Muscle layer of duodenum (tissue), 2 donors: ENCODE measurements around the gene MAPK12.
"Not testable (repeated sequence)": the region's sequence is repeated elsewhere in the genome, so short reads cannot be mapped to it uniquely, and the experiment has no call there.

Experiments
- H3K27ac ChIP-seq: one replicate; pipeline ENCODE4 v1.7.0; 2013; ENCODE audit warnings: mild to moderate bottlenecking, low read length
- H3K27me3 ChIP-seq: one replicate; pipeline ENCODE4 v1.7.0; 2013; ENCODE audit warnings: low read depth, mild to moderate bottlenecking, control low read depth, low read length
- H3K36me3 ChIP-seq, 2 donors: one replicate each; pipeline ENCODE4 v1.7.0; 2013; ENCODE audit warnings: low read length in 2 of 2, control low read depth in 1 of 2, mild to moderate bottlenecking in 1 of 2; ENCODE audit not compliant: insufficient read depth in 2 of 2, control insufficient read depth in 1 of 2
- H3K4me1 ChIP-seq, 2 donors: one replicate each; pipeline ENCODE4 v1.7.0; 2013; ENCODE audit warnings: low read length in 2 of 2, mild to moderate bottlenecking in 2 of 2, control low read depth in 1 of 2, moderate library complexity in 1 of 2; ENCODE audit not compliant: insufficient read depth in 2 of 2, control insufficient read depth in 1 of 2
- H3K4me3 ChIP-seq, 2 donors: one replicate each; pipeline ENCODE4 v1.7.0; 2013; ENCODE audit warnings: low read length in 2 of 2, low read depth in 1 of 2, mild to moderate bottlenecking in 1 of 2
- H3K9me3 ChIP-seq, 2 donors: one replicate each; pipeline ENCODE4 v1.7.0; 2013; ENCODE audit warnings: low read length in 2 of 2, control low read depth in 1 of 2, mild to moderate bottlenecking in 1 of 2; ENCODE audit not compliant: control insufficient read depth in 1 of 2
- donor health status: healthy.

MAPK12 gene

GRCh38 chr22:50210378-50211139, 50.9 kb downstream of the MAPK12 start:
- Histone ChIP-seq H3K27ac (no peak overlapping the region), H3K4me3 (no peak overlapping the region), H3K36me3 (peaks cover 30 to 55% of the 10 kb centered on the region in 2 donors), H3K9me3 (no peaks in the 10 kb centered on the region), H3K4me1 (peaks cover 0 to 17% of the 10 kb centered on the region in 2 donors), H3K27me3 (no peaks in the 10 kb centered on the region)

- no peak overlapping the region for H3K27ac ChIP-seq
- H3K36me3 ChIP-seq, result peaks cover 27 to 50% of the 10 kb centered on the region in 2 donors
- H3K9me3 ChIP-seq, result no peaks in the 10 kb centered on the region
- H3K27me3 ChIP-seq, result no peaks in the 10 kb centered on the region
- no peak overlapping the region for H3K4me3 ChIP-seq
- H3K4me1 ChIP-seq, result peaks cover 0 to 17% of the 10 kb centered on the region in 2 donors
These were observed 51.6 kb downstream of the MAPK12 start for GRCh38 chr22:50209893-50210292.

GRCh38 chr22:50208939-50209892, 52.3 kb downstream of the MAPK12 start:
- no peak overlapping the region for H3K4me3 ChIP-seq
- H3K9me3 ChIP-seq, result no peaks in the 10 kb centered on the region
- H3K36me3 ChIP-seq, result peaks cover 25 to 46% of the 10 kb centered on the region in 2 donors
- H3K4me1 ChIP-seq, result peaks cover 0 to 17% of the 10 kb centered on the region in 2 donors
- no peak overlapping the region for H3K27ac ChIP-seq
- H3K27me3 ChIP-seq, result no peaks in the 10 kb centered on the region

GRCh38 chr22:50208430-50208938, 53.0 kb downstream of the MAPK12 start:
- Histone ChIP-seq H3K4me1 (peaks cover 0 to 17% of the 10 kb centered on the region in 2 donors), H3K9me3 (no peaks in the 10 kb centered on the region), H3K36me3 (peaks cover 24 to 47% of the 10 kb centered on the region in 2 donors), H3K4me3 (no peak overlapping the region), H3K27me3 (no peaks in the 10 kb centered on the region), H3K27ac (no peak overlapping the region)

GRCh38 chr22:50207383-50208140, 53.9 kb downstream of the MAPK12 start:
- Histone ChIP-seq H3K4me1 (peaks cover 0 to 20% of the 10 kb centered on the region in 2 donors), H3K36me3 (peaks cover 15 to 43% of the 10 kb centered on the region in 2 donors), H3K9me3 (no peaks in the 10 kb centered on the region), H3K4me3 (no peak overlapping the region), H3K27me3 (no peaks in the 10 kb centered on the region), H3K27ac (no peak overlapping the region)

GRCh38 chr22:50206599-50206998, 54.9 kb downstream of the MAPK12 start:
- Histone ChIP-seq H3K9me3 (no peaks in the 10 kb centered on the region), H3K4me1 (peaks cover 4 to 30% of the 10 kb centered on the region in 2 donors), H3K4me3 (no peak overlapping the region), H3K27ac (no peak overlapping the region), H3K36me3 (peaks cover 10 to 35% of the 10 kb centered on the region in 2 donors), H3K27me3 (no peaks in the 10 kb centered on the region)

- Histone ChIP-seq H3K27me3 (no peaks in the 10 kb centered on the region), H3K36me3 (peaks cover 6 to 30% of the 10 kb centered on the region in 2 donors), H3K4me1 (peaks cover 4 to 30% of the 10 kb centered on the region in 2 donors), H3K9me3 (no peaks in the 10 kb centered on the region), H3K4me3 (no peak overlapping the region), H3K27ac (no peak overlapping the region)
These were observed 55.5 kb downstream of the MAPK12 start for GRCh38 chr22:50205781-50206569.

- Histone ChIP-seq H3K4me1 (peaks cover 4 to 32% of the 10 kb centered on the region in 2 donors), H3K36me3 (peaks cover 3 to 22% of the 10 kb centered on the region in 2 donors)
- not testable (repeated sequence) for H3K27ac ChIP-seq, H3K4me3 ChIP-seq, H3K9me3 ChIP-seq, H3K27me3 ChIP-seq
These were observed 56.5 kb downstream of the MAPK12 start for GRCh38 chr22:50204998-50205397.

- Histone ChIP-seq H3K27me3 (no peaks in the 10 kb centered on the region), H3K27ac (no peak overlapping the region), H3K4me1 (peaks cover 4 to 32% of the 10 kb centered on the region in 2 donors), H3K4me3 (no peak overlapping the region), H3K9me3 (no peaks in the 10 kb centered on the region), H3K36me3 (peaks cover 3 to 22% of the 10 kb centered on the region in 2 donors)
These were observed 56.9 kb downstream of the MAPK12 start for GRCh38 chr22:50204571-50204970.

- Histone ChIP-seq H3K27me3 (no peaks in the 10 kb centered on the region), H3K27ac (no peak overlapping the region), H3K9me3 (no peaks in the 10 kb centered on the region), H3K4me1 (peaks cover 4 to 36% of the 10 kb centered on the region in 2 donors), H3K36me3 (peaks cover under 1 to 17% of the 10 kb centered on the region in 2 donors), H3K4me3 (no peak overlapping the region)
These were observed 58.2 kb downstream of the MAPK12 start for GRCh38 chr22:50203288-50203687.
